ENCODE results near the gene NUF2.

DNA sequence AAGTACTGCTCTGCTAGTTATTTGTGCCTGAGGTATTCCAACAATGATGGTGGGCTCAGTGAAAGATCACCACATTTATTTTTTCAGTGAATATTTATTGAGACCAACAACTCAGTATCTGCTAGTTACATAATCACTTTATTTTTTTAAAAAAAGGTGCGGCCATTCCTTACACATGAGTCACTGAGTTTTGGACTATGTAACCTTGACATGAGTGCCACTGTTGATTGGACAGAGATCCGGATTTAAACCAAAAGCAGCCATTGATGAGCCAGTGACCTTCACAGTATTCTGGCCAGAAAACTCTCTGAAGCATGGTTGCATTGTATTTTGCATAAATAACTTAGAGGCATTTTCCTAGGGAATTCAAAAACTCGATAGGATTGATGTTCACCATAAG, 79.5 kb downstream of the NUF2 start:
- TF ChIP-seq POLR2A (IDR thresholded peaks at IDR 0.05) (no peak), CTCF (IDR thresholded peaks at IDR 0.05) (no peak)
